Mesendoderm (in vitro differentiated cells): ENCODE data around the gene SYNE2.

Source experiments
- DNase-seq: peaks from one replicate; pipeline ENCODE4 v3.0.0; 2013
- H2AK5ac ChIP-seq: 2 replicates; pipeline ENCODE4 v1.6.1; 2013; ENCODE audit warnings: low read length, inconsistent platforms
- H2BK120ac ChIP-seq: 2 replicates; pipeline ENCODE4 v1.6.1; 2013; ENCODE audit warnings: low read depth, mild to moderate bottlenecking, low read length, moderate library complexity, mixed read lengths
- H2BK15ac ChIP-seq: replicated peaks from 2 replicates; pipeline ENCODE4 v1.6.1; 2013; ENCODE audit warnings: low read depth, mild to moderate bottlenecking, moderate library complexity
- H2BK5ac ChIP-seq: 2 replicates; pipeline ENCODE4 v1.6.1; 2013; ENCODE audit warnings: low read length, inconsistent platforms
- H3K18ac ChIP-seq: 2 replicates; pipeline ENCODE4 v1.6.1; 2013; ENCODE audit warnings: mild to moderate bottlenecking, low read length, mixed read lengths
- H3K23ac ChIP-seq: one replicate; pipeline ENCODE4 v1.6.1; 2013; ENCODE audit warnings: low read length
- H3K27ac ChIP-seq: 2 replicates; pipeline ENCODE4 v1.5.1; 2013; ENCODE audit warnings: low read depth, mild to moderate bottlenecking, inconsistent platforms, low read length, moderate library complexity
- H3K27me3 ChIP-seq: 2 replicates; pipeline ENCODE4 v1.6.1; 2013; ENCODE audit warnings: low read length, control low read depth, mild to moderate bottlenecking, inconsistent platforms; ENCODE audit not compliant: insufficient read depth, poor library complexity
- H3K36me3 ChIP-seq: 2 replicates; pipeline ENCODE4 v1.6.1; 2013; ENCODE audit warnings: low read length, inconsistent platforms; ENCODE audit not compliant: control insufficient read depth, insufficient read depth
- H3K4ac ChIP-seq: one replicate; pipeline ENCODE4 v1.6.1; 2013; ENCODE audit warnings: low read depth, mild to moderate bottlenecking, low read length, moderate library complexity
- H3K4me1 ChIP-seq: 2 replicates; pipeline ENCODE4 v1.6.1; 2013; ENCODE audit warnings: low read depth, low read length, inconsistent platforms; ENCODE audit not compliant: control insufficient read depth
- H3K4me2 ChIP-seq: 2 replicates; pipeline ENCODE4 v1.6.1; 2013; ENCODE audit warnings: low read length
- H3K4me3 ChIP-seq: 2 replicates; pipeline ENCODE4 v1.5.1; 2013; ENCODE audit warnings: mild to moderate bottlenecking, low read length
- H3K56ac ChIP-seq: one replicate; pipeline ENCODE4 v1.6.1; 2013; ENCODE audit warnings: low read length
- H3K79me1 ChIP-seq: 2 replicates; pipeline ENCODE4 v1.6.1; 2013; ENCODE audit warnings: low read length, inconsistent platforms
- H3K79me2 ChIP-seq: 2 replicates; pipeline ENCODE4 v1.6.1; 2013; ENCODE audit warnings: mild to moderate bottlenecking, low read length; ENCODE audit not compliant: control insufficient read depth, insufficient read depth
- H3K9ac ChIP-seq: 2 replicates; pipeline ENCODE4 v1.6.1; 2013; ENCODE audit warnings: low read length, inconsistent platforms
- H4K5ac ChIP-seq: one replicate; pipeline ENCODE4 v1.6.1; 2013; ENCODE audit warnings: low read length
- H4K8ac ChIP-seq: one replicate; pipeline ENCODE4 v1.6.1; 2013; ENCODE audit warnings: low read depth, mild to moderate bottlenecking, control low read depth, low read length, moderate library complexity
- WGBS: extraction: QIAGEN DNeasy Blood & Tissue Kit; methylation state at CpG from one replicate; pipeline ENCODE4 v1.1.7; 2013; ENCODE audit warnings: low lambda C conversion rate, missing lambda C conversion rate; ENCODE audit not compliant: insufficient coverage; ENCODE audit errors: extremely low coverage; 5-methylcytosine and 5-hydroxymethylcytosine counted together

Gene SYNE2

GRCh38 chr14:64244279-64244678 lies 391.5 kb downstream of the SYNE2 start:
- no peak overlapping the region for H3K18ac ChIP-seq
- H3K79me1 ChIP-seq = no peaks in the 10 kb centered on the region
- no peaks in the 10 kb centered on the region for H3K4me1 ChIP-seq
- no peaks in the 10 kb centered on the region for H3K27me3 ChIP-seq
- H4K8ac ChIP-seq = no peak overlapping the region
- WGBS = no CpG with 5 or more reads among the region's 4 CpGs
- H3K27ac ChIP-seq = no peak overlapping the region
- no peak for DNase-seq
- no peak overlapping the region for H2BK120ac ChIP-seq
- H3K56ac ChIP-seq = no peak overlapping the region
- no peak overlapping the region for H3K9ac ChIP-seq
- no peak overlapping the region for H3K4me3 ChIP-seq
- no peak overlapping the region for H3K23ac ChIP-seq
- H2BK15ac ChIP-seq = no peak overlapping the region
- no peak overlapping the region for H3K4me2 ChIP-seq
- no peaks in the 10 kb centered on the region for H3K36me3 ChIP-seq
- no peak overlapping the region for H2BK5ac ChIP-seq
- H3K4ac ChIP-seq = no peak overlapping the region
- no peak overlapping the region for H4K5ac ChIP-seq
- H2AK5ac ChIP-seq = no peak overlapping the region
- no peaks in the 10 kb centered on the region for H3K79me2 ChIP-seq

DNA sequence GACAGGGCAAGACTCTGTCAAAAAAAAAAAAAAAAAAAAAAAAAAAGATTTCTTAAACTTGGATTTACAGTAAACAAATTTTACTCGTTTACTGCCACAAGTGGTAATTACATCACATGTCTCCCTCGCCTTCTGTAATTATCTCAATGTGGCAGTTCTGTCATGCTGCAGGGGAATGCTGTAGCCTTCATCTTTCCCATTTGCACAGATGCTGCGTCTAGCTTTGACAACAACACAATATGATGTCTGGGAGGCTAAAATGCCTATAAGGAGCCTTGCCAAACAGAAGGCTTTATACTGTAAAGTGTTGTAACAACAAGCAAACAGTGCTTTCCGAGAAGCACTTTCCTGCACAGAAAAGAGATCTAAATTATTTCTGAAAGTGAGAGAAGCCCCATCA lies 392.7 kb downstream of the SYNE2 start:
- Histone ChIP-seq H2BK120ac (no peak overlapping the region), H3K79me2 (no peaks in the 10 kb centered on the region), H4K8ac (no peak overlapping the region), H3K4me1 (no peaks in the 10 kb centered on the region), H3K23ac (no peak overlapping the region), H3K9ac (no peak overlapping the region), H3K79me1 (no peaks in the 10 kb centered on the region), H2BK5ac (no peak overlapping the region), H3K27ac (no peak overlapping the region), H3K4ac (no peak overlapping the region), H4K5ac (no peak overlapping the region), H2AK5ac (no peak overlapping the region), H3K4me3 (no peak overlapping the region), H3K4me2 (no peak overlapping the region), H2BK15ac (no peak overlapping the region), H3K27me3 (no peaks in the 10 kb centered on the region), H3K56ac (no peak overlapping the region), H3K18ac (no peak overlapping the region), H3K36me3 (no peaks in the 10 kb centered on the region)
- DNase-seq = no peak
- WGBS = no CpG with 5 or more reads among the region's 4 CpGs

- Histone ChIP-seq H2BK120ac (no peak overlapping the region), H3K27ac (no peak overlapping the region), H2BK15ac (no peak overlapping the region), H3K4me2 (no peak overlapping the region), H3K79me1 (no peaks in the 10 kb centered on the region), H3K9ac (no peak overlapping the region), H3K4me1 (no peaks in the 10 kb centered on the region), H4K5ac (no peak overlapping the region), H3K56ac (no peak overlapping the region), H3K4ac (no peak overlapping the region), H3K79me2 (no peaks in the 10 kb centered on the region), H4K8ac (no peak overlapping the region), H3K4me3 (no peak overlapping the region), H2BK5ac (no peak overlapping the region), H2AK5ac (no peak overlapping the region), H3K18ac (no peak overlapping the region), H3K23ac (no peak overlapping the region), H3K36me3 (no peaks in the 10 kb centered on the region), H3K27me3 (no peaks in the 10 kb centered on the region)
- DNase-seq = no peak
These were observed 393.9 kb downstream of the SYNE2 start for GRCh38 chr14:64246688-64247087.

- H3K79me1 ChIP-seq = no peaks in the 10 kb centered on the region
- WGBS = no CpG with 5 or more reads among the region's 3 CpGs
- no peak overlapping the region for H3K56ac ChIP-seq
- no peak for DNase-seq
- H4K5ac ChIP-seq = no peak overlapping the region
- no peaks in the 10 kb centered on the region for H3K79me2 ChIP-seq
- H3K4me1 ChIP-seq = no peaks in the 10 kb centered on the region
- no peak overlapping the region for H4K8ac ChIP-seq
- no peak overlapping the region for H3K18ac ChIP-seq
- no peak overlapping the region for H3K27ac ChIP-seq
- no peak overlapping the region for H2AK5ac ChIP-seq
- H2BK15ac ChIP-seq = no peak overlapping the region
- H3K4ac ChIP-seq = no peak overlapping the region
- no peak overlapping the region for H2BK120ac ChIP-seq
- no peak overlapping the region for H3K4me3 ChIP-seq
- no peaks in the 10 kb centered on the region for H3K36me3 ChIP-seq
- H3K27me3 ChIP-seq = no peaks in the 10 kb centered on the region
- H3K23ac ChIP-seq = no peak overlapping the region
- H3K4me2 ChIP-seq = no peak overlapping the region
- H3K9ac ChIP-seq = no peak overlapping the region
- no peak overlapping the region for H2BK5ac ChIP-seq
These were observed 394.4 kb downstream of the SYNE2 start for GRCh38 chr14:64247195-64247594.

GRCh38 chr14:64248689-64249088 lies 395.9 kb downstream of the SYNE2 start:
- no peak overlapping the region for H2AK5ac ChIP-seq
- H3K18ac ChIP-seq = no peak overlapping the region
- H4K8ac ChIP-seq = no peak overlapping the region
- H3K56ac ChIP-seq = no peak overlapping the region
- H3K23ac ChIP-seq = no peak overlapping the region
- H3K27me3 ChIP-seq = no peaks in the 10 kb centered on the region
- no peaks in the 10 kb centered on the region for H3K4me1 ChIP-seq
- H3K27ac ChIP-seq = no peak overlapping the region
- no peak overlapping the region for H2BK5ac ChIP-seq
- WGBS = no CpG with 5 or more reads among the region's 4 CpGs
- no peaks in the 10 kb centered on the region for H3K36me3 ChIP-seq
- no peaks in the 10 kb centered on the region for H3K79me1 ChIP-seq
- H3K4me3 ChIP-seq = no peak overlapping the region
- H3K9ac ChIP-seq = no peak overlapping the region
- H3K4me2 ChIP-seq = no peak overlapping the region
- no peak for DNase-seq
- H4K5ac ChIP-seq = no peak overlapping the region
- no peak overlapping the region for H2BK15ac ChIP-seq
- no peak overlapping the region for H2BK120ac ChIP-seq
- no peaks in the 10 kb centered on the region for H3K79me2 ChIP-seq
- no peak overlapping the region for H3K4ac ChIP-seq

DNA sequence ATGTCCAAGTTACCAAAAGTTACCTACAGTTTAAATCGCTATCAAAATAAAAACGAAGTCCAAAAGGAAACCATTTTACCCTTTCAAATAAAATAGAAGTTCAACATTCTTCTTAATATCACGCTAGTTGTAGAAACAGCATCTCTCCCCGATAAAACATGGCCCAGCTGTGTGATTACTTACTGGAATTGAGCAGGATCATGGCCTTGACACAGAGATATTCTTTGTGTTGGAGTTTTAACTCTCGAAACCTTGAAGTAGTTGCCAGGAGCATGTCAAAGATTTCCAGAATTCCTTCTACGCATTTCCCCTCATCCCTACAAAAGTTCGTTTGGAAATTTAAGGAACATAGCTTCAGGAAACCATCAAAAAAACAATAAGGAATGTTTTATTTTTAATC lies 396.6 kb downstream of the SYNE2 start:
- no peak overlapping the region for H3K56ac ChIP-seq
- no peak overlapping the region for H3K4ac ChIP-seq
- no peak overlapping the region for H3K9ac ChIP-seq
- no peak overlapping the region for H2BK120ac ChIP-seq
- DNase-seq = no peak
- H3K4me1 ChIP-seq = no peaks in the 10 kb centered on the region
- H3K18ac ChIP-seq = no peak overlapping the region
- no peaks in the 10 kb centered on the region for H3K79me2 ChIP-seq
- no peaks in the 10 kb centered on the region for H3K79me1 ChIP-seq
- H3K23ac ChIP-seq = no peak overlapping the region
- no peak overlapping the region for H2BK5ac ChIP-seq
- no peak overlapping the region for H3K4me2 ChIP-seq
- H2BK15ac ChIP-seq = no peak overlapping the region
- 100% methylated on average over 2 of the region's 7 CpGs for WGBS
- no peak overlapping the region for H4K5ac ChIP-seq
- H2AK5ac ChIP-seq = no peak overlapping the region
- H4K8ac ChIP-seq = no peak overlapping the region
- H3K27ac ChIP-seq = no peak overlapping the region
- H3K27me3 ChIP-seq = no peaks in the 10 kb centered on the region
- H3K36me3 ChIP-seq = no peaks in the 10 kb centered on the region
- H3K4me3 ChIP-seq = no peak overlapping the region
